ENCODE data around the gene SENP3. TPM values are rescaled to one million over a fixed set of nuclear protein-coding genes. Genes with fewer than 3 reads are reported as not detected.

The SENP3 gene
- total RNA-seq, 1 experiment from 2014 or later: 52.0 TPM

- intact Hi-C loops (cut with micrococcal nuclease; ENCODE audit: unreplicated experiment): no loop called here
- CTCF ChIA-PET: no interaction called here
- peak overlapping the region; percentile 99 for H3K27ac Mint-ChIP-seq (ENCODE audit: unreplicated experiment)
- H3K4me1 Mint-ChIP-seq (ENCODE audit: low read depth, unreplicated experiment): peaks cover 28% of the 10 kb centered on the region
- H3K27me3 Mint-ChIP-seq (ENCODE audit: unreplicated experiment): no peaks in the 10 kb centered on the region
- peaks cover 78% of the 10 kb centered on the region for H3K36me3 Mint-ChIP-seq (ENCODE audit: insufficient read depth, unreplicated experiment)
- BruUV-seq (replicated peaks): no TSS peak
- no peak for DNase-seq
- no peak for TF ChIP-seq CTCF (IDR thresholded peaks at IDR 0.05; ENCODE audit: unreplicated experiment)
- H3K4me3 Mint-ChIP-seq (ENCODE audit: low read depth, unreplicated experiment): peak overlapping the region; percentile 84
- no peaks in the 10 kb centered on the region for H3K9me3 Mint-ChIP-seq (ENCODE audit: low read depth, unreplicated experiment)
These were observed 20.9 kb downstream of the SENP3 start for GRCh38 chr17:7582396-7583252.

DNA sequence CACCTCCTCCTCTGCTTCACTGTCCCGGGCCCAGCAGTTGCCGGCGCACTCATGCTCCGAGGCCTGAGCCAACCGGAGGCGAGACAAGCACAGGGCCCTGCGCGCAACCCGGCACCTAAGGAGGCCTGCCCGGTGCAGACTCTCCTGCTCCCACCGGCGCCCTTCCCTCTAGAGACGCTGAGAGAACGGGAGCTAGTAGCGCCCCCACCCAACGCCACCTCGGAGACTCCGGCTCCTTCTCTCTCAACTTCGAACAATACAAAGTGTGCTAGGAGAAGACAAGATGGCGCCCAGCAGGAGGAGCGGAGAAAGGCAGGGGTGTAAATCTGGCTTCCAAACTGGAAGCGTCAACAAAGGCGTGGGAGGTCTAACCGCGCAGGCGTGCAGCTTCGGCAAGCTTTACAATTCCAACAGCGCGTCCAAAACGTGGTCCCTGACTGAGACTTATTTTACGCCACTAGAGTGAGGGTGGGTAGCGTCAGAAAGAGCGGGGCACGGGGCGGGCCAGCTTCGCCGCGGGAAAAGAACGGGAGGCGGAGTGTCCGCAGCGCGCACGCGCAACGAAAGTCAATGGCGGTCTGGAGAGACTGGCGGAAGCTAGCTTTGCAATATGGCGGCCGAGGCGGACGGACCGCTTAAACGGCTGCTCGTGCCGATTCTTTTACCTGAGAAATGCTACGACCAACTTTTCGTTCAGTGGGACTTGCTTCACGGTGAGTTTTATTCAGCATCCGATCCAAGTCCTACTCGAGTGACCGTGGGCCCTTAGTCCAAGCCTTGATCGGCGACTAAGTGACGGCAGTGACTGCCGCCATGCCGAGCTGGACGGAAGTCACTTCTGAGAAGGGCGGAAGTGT, 21.8 kb downstream of the SENP3 start, which contains the start of gene MPDU1:
MPDU1 (plus strand) TSS at position 600 of the 857 bp plus-strand sequence; CDS start at position 611, 11 bp downstream.
- DNase-seq: peak; percentile 90
- Mint-ChIP-seq H3K4me3 (ENCODE audit: low read depth, unreplicated experiment) (peak within 1 kb of the TSS; percentile 84), H3K27me3 (ENCODE audit: unreplicated experiment) (no peaks in the 10 kb centered on the region), H3K4me1 (ENCODE audit: low read depth, unreplicated experiment) (peaks cover 28% of the 10 kb centered on the region), H3K27ac (ENCODE audit: unreplicated experiment) (peak within 1 kb of the TSS; percentile 99), H3K36me3 (ENCODE audit: insufficient read depth, unreplicated experiment) (peaks cover 77% of the 10 kb centered on the region), H3K9me3 (ENCODE audit: low read depth, unreplicated experiment) (no peaks in the 10 kb centered on the region)
- no peak for TF ChIP-seq CTCF (IDR thresholded peaks at IDR 0.05; ENCODE audit: unreplicated experiment)
- intact Hi-C loops (cut with micrococcal nuclease; ENCODE audit: unreplicated experiment): no loop called here
- CTCF ChIA-PET: interaction anchor here (2.2 kb wide), 1 partner anchor 104 kb away, joined by 12 read pairs; the partner anchor contains the start of genes TP53 and WRAP53
- TSS peak; percentile 84 for BruUV-seq (replicated peaks)

DNA sequence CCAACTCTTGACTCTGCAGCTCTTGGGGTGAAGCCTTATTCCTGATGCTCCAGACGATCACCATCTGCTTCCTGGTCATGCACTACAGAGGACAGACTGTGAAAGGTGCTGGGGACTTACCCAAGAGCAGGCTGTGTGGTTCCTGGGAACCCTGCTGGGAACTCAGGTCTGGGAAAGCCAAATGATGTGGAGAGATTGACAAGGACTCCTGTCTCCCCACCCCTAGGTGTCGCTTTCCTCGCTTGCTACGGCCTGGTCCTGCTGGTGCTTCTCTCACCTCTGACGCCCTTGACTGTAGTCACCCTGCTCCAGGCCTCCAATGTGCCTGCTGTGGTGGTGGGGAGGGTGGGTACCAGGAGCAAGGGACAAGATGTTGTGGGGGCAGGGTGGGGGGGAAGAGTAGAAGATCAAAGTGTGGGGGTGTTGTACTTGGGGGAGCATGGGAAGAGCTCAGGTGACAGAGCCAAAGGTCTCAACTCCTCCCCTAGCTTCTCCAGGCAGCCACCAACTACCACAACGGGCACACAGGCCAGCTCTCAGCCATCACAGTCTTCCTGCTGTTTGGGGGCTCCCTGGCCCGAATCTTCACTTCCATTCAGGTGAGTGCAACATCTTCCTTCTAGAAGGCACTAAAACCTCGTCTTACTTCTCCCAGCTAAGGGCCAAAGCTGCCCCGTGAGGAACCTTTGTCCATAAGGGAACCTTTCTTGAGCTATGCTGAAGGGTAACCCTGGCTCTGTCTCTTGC, 25.1 kb downstream of the SENP3 start:
- peak; percentile 61 for DNase-seq
- H3K4me1 Mint-ChIP-seq (ENCODE audit: low read depth, unreplicated experiment): no peaks in the 10 kb centered on the region
- H3K36me3 Mint-ChIP-seq (ENCODE audit: insufficient read depth, unreplicated experiment): peaks cover 61% of the 10 kb centered on the region
- no peak overlapping the region for H3K4me3 Mint-ChIP-seq (ENCODE audit: low read depth, unreplicated experiment)
- no peak overlapping the region for H3K27ac Mint-ChIP-seq (ENCODE audit: unreplicated experiment)
- TF ChIP-seq CTCF (IDR thresholded peaks at IDR 0.05; ENCODE audit: unreplicated experiment): peak; percentile 22
- intact Hi-C loops (cut with micrococcal nuclease; ENCODE audit: unreplicated experiment): no loop called here
- no peaks in the 10 kb centered on the region for H3K9me3 Mint-ChIP-seq (ENCODE audit: low read depth, unreplicated experiment)
- BruUV-seq (replicated peaks): no TSS peak
- CTCF ChIA-PET: interaction anchor here (0.6 kb wide), 2 partner anchors 101 to 130 kb away, joined by 3 read pairs; partner anchors contain the start of genes DNAH2 and WRAP53
- H3K27me3 Mint-ChIP-seq (ENCODE audit: unreplicated experiment): no peaks in the 10 kb centered on the region
